ENCODE measurements around the gene SUPT4H1. TPM values are rescaled to one million over a fixed set of nuclear protein-coding genes. Genes with fewer than 3 reads are reported as not detected.

SUPT4H1 gene
- total and polyA plus RNA-seq, 2 experiments from 2014 or later, result 82.2 to 83.7 TPM

DNA sequence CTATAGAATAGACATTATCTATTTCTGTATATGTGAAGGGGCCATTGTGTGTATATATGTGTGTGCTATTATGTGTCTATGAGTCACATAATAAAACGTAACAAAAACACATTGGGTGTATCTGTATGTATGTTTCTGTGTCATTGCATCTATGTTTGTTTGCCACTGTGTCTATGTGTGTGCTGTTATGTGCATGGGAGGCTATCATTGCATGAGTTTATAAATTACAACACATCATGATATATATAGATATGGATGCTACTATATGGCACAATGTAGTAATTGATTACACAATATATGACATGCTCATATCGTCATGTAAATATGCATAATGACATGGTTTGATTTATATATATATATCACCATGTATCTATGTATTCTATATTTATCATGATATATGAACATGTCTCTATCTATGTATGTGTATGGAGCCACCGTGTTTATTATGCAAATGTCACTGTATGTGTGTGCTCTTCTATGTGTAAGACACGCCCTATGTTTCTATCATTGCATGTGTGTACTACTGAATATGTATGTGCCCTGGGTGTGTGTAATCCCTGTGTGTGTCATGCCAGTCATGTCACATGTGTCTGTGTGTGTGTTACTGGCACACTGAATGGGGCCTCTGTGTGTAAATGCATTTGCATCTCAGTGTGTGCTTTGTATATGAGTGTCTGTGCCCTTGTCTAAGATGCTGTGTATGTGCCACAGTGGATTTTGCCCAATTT, 22.0 kb downstream of the SUPT4H1 start:
- Mint-ChIP-seq H3K4me3 (no peak overlapping the region), H3K4me1 (peaks cover 60% of the 10 kb centered on the region), H3K27me3 (ENCODE audit: insufficient read depth, low read depth, poor library complexity) (peaks cover 34% of the 10 kb centered on the region), H3K36me3 (ENCODE audit: low read depth) (no peaks in the 10 kb centered on the region), H3K9me3 (no peaks in the 10 kb centered on the region; the same call in 2 of the 3 replicates), H3K27ac (0 out of 2 replicates have a peak overlapping the region, but pooled peaks have one; percentile 41)
- TF ChIP-seq, protein P1, sequence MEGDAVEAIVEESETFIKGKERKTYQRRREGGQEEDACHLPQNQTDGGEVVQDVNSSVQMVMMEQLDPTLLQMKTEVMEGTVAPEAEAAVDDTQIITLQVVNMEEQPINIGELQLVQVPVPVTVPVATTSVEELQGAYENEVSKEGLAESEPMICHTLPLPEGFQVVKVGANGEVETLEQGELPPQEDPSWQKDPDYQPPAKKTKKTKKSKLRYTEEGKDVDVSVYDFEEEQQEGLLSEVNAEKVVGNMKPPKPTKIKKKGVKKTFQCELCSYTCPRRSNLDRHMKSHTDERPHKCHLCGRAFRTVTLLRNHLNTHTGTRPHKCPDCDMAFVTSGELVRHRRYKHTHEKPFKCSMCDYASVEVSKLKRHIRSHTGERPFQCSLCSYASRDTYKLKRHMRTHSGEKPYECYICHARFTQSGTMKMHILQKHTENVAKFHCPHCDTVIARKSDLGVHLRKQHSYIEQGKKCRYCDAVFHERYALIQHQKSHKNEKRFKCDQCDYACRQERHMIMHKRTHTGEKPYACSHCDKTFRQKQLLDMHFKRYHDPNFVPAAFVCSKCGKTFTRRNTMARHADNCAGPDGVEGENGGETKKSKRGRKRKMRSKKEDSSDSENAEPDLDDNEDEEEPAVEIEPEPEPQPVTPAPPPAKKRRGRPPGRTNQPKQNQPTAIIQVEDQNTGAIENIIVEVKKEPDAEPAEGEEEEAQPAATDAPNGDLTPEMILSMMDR (conservative IDR thresholded peaks at IDR 0.05; ENCODE audit: low read depth in 2 of 2), result no peak
- TF ChIP-seq EZH2 (IDR thresholded peaks at IDR 0.05; ENCODE audit: low read depth, unreplicated experiment) (no peak), NANOG (IDR thresholded peaks at IDR 0.05; ENCODE audit: borderline replicate concordance) (no peak)
- peaks cover 6% of the 10 kb centered on the region for H3K27me3 ChIP-seq (ENCODE audit: insufficient read depth)
- no peak overlapping the region for H3K27ac ChIP-seq (ENCODE audit: low read depth)
- no peak overlapping the region for H2AFZ ChIP-seq
- DNase-seq (ENCODE audit: low spot score) (no peak), ATAC-seq (no peak)
- H3K4me2 ChIP-seq, result no peak overlapping the region
- peaks cover 38% of the 10 kb centered on the region for H3K4me1 ChIP-seq (ENCODE audit: insufficient read depth)
- H4K20me1 ChIP-seq (replicated peaks; ENCODE audit: insufficient read depth), result no peaks in the 10 kb centered on the region
- H3K79me2 ChIP-seq (replicated peaks; ENCODE audit: insufficient read depth), result no peaks in the 10 kb centered on the region
- no peak overlapping the region for H3K4me3 ChIP-seq
- no peaks in the 10 kb centered on the region for H3K36me3 ChIP-seq (ENCODE audit: insufficient read depth)
- H3K9me2 ChIP-seq (ENCODE audit: insufficient read depth), result 0 out of 2 replicates have a peak, but pooled peaks cover 8% of the 10 kb centered on the region
- peaks cover 3% of the 10 kb centered on the region; the same call in 1 of the 2 replicates for H3F3A ChIP-seq (replicated peaks; ENCODE audit: low read depth)

DNA sequence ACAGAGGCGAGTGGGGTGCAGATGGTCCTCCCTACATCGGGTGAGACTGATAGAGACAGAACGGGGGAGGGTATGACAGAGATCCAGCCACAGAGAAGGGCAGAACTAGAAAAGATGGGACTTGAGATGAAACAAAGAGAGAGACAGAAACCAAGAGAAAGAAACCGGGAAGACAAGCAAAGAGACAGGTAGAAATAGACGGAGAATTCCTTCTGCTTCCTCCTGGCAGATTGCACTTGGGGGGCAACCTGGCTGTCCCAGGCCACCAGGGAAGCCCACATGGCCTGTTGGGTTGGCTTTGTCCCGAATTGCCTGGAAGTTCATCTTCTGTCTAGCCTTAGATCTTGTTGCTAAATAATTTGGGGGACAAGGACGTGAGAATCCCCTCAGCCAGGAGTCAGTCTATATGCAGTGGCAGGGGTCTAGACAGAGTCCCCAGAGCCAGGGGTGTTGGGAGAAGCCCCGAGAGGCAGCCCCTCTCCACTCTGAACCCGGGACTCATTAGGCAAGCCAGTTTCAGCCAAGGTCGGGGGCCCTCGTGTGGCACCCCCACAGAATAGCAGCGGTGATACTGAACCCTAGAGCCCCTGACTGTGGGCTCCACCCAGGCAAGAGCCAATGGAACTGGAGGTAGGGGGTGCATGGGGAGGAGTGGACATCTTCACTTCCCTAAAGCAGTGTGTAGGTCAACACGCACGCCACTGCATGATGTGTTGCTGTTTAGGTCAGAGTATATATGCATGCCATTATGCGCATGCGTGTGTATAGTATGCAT, 22.8 kb downstream of the SUPT4H1 start:
- peaks cover 40% of the 10 kb centered on the region for H3K4me1 ChIP-seq (ENCODE audit: insufficient read depth)
- no peak overlapping the region; the same call in 1 of the 2 replicates for H3K27ac ChIP-seq (ENCODE audit: low read depth)
- Mint-ChIP-seq H3K4me3 (peak overlapping the region; percentile 57), H3K4me1 (peaks cover 57% of the 10 kb centered on the region), H3K36me3 (ENCODE audit: low read depth) (no peaks in the 10 kb centered on the region), H3K9me3 (no peaks in the 10 kb centered on the region; the same call in 2 of the 3 replicates), H3K27ac (peak overlapping the region; percentile 24; the same call in 1 of the 2 replicates), H3K27me3 (ENCODE audit: insufficient read depth, low read depth, poor library complexity) (peaks cover 31% of the 10 kb centered on the region)
- peak overlapping the region; percentile 40 for H3K4me3 ChIP-seq
- H2AFZ ChIP-seq, result peak overlapping the region; percentile 19; the same call in 1 of the 2 replicates
- TF ChIP-seq, protein P1 (conservative IDR thresholded peaks at IDR 0.05; ENCODE audit: low read depth in 2 of 2), result peak; percentile 48 to 71
- no peak for TF ChIP-seq EZH2 (IDR thresholded peaks at IDR 0.05; ENCODE audit: low read depth, unreplicated experiment)
- DNase-seq (ENCODE audit: low spot score) (peak; percentile 77), ATAC-seq (peak; percentile 53)
- peaks cover 12% of the 10 kb centered on the region for H3K27me3 ChIP-seq (ENCODE audit: insufficient read depth)
- H4K20me1 ChIP-seq (replicated peaks; ENCODE audit: insufficient read depth), result no peaks in the 10 kb centered on the region
- H3F3A ChIP-seq (replicated peaks; ENCODE audit: low read depth), result peaks cover 3% of the 10 kb centered on the region; the same call in 1 of the 2 replicates
- 0 out of 2 replicates have a peak, but pooled peaks cover 8% of the 10 kb centered on the region for H3K9me2 ChIP-seq (ENCODE audit: insufficient read depth)
- peak overlapping the region; percentile 74 for H3K4me2 ChIP-seq
- no peaks in the 10 kb centered on the region for H3K36me3 ChIP-seq (ENCODE audit: insufficient read depth)
- no peaks in the 10 kb centered on the region for H3K79me2 ChIP-seq (replicated peaks; ENCODE audit: insufficient read depth)
